IMR-90 (cell line): Measurements from ENCODE around the gene PES1.

Source experiments
- MXI1 ChIP-seq: IDR thresholded peaks from 2 replicates; pipeline ENCODE4 v1.6.1; 2012; ENCODE audit warnings: low read depth, mild to moderate bottlenecking, low read length, moderate library complexity, borderline replicate concordance
- POLR2A ChIP-seq: IDR thresholded peaks from 2 replicates; pipeline ENCODE4 v1.6.1; 2012; ENCODE audit warnings: mild to moderate bottlenecking, low read depth, low read length
- TF ChIP-seq, protein P1 (sequence below): conservative IDR thresholded peaks from 2 replicates; pipeline ENCODE4 v1.5.1; 2012; ENCODE audit warnings: mild to moderate bottlenecking, low read depth, low read length, improper control_type of control experiment

DNA sequence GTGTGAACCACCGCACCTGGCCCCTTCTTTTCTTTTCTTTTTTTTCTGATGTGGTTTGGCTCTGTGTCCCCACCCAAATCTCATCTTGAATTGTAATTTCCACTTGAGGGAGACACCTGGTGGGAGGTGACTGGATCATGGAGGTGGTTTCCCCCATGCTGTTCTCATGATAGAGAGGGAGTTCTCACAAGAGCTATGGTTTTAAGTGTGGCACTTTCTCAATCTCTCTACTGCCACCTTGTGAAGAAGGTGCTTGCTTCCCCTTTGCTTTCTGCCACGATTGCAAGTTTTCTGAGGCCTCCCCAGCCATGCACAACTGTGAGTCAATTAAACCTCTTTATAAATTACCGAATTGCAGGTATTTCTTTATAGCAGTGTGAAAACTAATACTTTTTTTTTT is 10.3 kb upstream of the PES1 start:
- TF ChIP-seq MXI1, result no peak
- no peak for TF ChIP-seq POLR2A
- TF ChIP-seq, protein P1, sequence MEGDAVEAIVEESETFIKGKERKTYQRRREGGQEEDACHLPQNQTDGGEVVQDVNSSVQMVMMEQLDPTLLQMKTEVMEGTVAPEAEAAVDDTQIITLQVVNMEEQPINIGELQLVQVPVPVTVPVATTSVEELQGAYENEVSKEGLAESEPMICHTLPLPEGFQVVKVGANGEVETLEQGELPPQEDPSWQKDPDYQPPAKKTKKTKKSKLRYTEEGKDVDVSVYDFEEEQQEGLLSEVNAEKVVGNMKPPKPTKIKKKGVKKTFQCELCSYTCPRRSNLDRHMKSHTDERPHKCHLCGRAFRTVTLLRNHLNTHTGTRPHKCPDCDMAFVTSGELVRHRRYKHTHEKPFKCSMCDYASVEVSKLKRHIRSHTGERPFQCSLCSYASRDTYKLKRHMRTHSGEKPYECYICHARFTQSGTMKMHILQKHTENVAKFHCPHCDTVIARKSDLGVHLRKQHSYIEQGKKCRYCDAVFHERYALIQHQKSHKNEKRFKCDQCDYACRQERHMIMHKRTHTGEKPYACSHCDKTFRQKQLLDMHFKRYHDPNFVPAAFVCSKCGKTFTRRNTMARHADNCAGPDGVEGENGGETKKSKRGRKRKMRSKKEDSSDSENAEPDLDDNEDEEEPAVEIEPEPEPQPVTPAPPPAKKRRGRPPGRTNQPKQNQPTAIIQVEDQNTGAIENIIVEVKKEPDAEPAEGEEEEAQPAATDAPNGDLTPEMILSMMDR, result peak; percentile 27; the same call in 1 of the 2 replicates
